ENCODE measurements around the gene EEF1AKMT1.
"Not testable (repeated sequence)": the region's sequence is repeated elsewhere in the genome, so short reads cannot be mapped to it uniquely, and the experiment has no call there.

EEF1AKMT1 gene

GRCh38 chr13:20754009-20754408 is 19.8 kb downstream of the EEF1AKMT1 start:
- no peaks in the 10 kb centered on the region for H3K36me3 ChIP-seq
- no peaks in the 10 kb centered on the region for H3K27me3 ChIP-seq
- H3K4me3 ChIP-seq (ENCODE audit: low read depth, low read length) = no peak overlapping the region
- no peak for TF ChIP-seq CTCF (IDR thresholded peaks at IDR 0.05; ENCODE audit: low read depth, low read length)
- no peaks in the 10 kb centered on the region; the same call in 1 of the 2 replicates for H3K9me3 ChIP-seq
- DNase-seq = no peak
- no peaks in the 10 kb centered on the region for H3K4me1 ChIP-seq

GRCh38 chr13:20749377-20749776 is 24.4 kb downstream of the EEF1AKMT1 start:
- no peak for TF ChIP-seq CTCF (IDR thresholded peaks at IDR 0.05; ENCODE audit: low read depth, low read length)
- no peaks in the 10 kb centered on the region for H3K36me3 ChIP-seq
- H3K4me1 ChIP-seq = no peaks in the 10 kb centered on the region
- no peak overlapping the region for H3K4me3 ChIP-seq (ENCODE audit: low read depth, low read length)
- no peaks in the 10 kb centered on the region for H3K9me3 ChIP-seq
- no peak for DNase-seq
- no peaks in the 10 kb centered on the region for H3K27me3 ChIP-seq

GRCh38 chr13:20743830-20744404 is 29.8 kb downstream of the EEF1AKMT1 start:
- not testable (repeated sequence) for H3K36me3 ChIP-seq; H3K27me3 ChIP-seq; H3K4me1 ChIP-seq; H3K4me3 ChIP-seq (ENCODE audit: low read depth, low read length); H3K9me3 ChIP-seq; DNase-seq

- no peaks in the 10 kb centered on the region for H3K27me3 ChIP-seq
- no peaks in the 10 kb centered on the region for H3K4me1 ChIP-seq
- H3K4me3 ChIP-seq (ENCODE audit: low read depth, low read length) = no peak overlapping the region
- DNase-seq = no peak
- no peak for TF ChIP-seq CTCF (IDR thresholded peaks at IDR 0.05; ENCODE audit: low read depth, low read length)
- no peaks in the 10 kb centered on the region for H3K36me3 ChIP-seq
- H3K9me3 ChIP-seq = no peaks in the 10 kb centered on the region
Observed at GRCh38 chr13:20740021-20740420, 33.7 kb downstream of the EEF1AKMT1 start.

GRCh38 chr13:20738616-20739015 is 35.1 kb downstream of the EEF1AKMT1 start:
- TF ChIP-seq CTCF (IDR thresholded peaks at IDR 0.05; ENCODE audit: low read depth, low read length) = no peak
- Histone ChIP-seq H3K4me1 (no peaks in the 10 kb centered on the region), H3K4me3 (ENCODE audit: low read depth, low read length) (no peak overlapping the region), H3K36me3 (no peaks in the 10 kb centered on the region), H3K9me3 (no peaks in the 10 kb centered on the region), H3K27me3 (no peaks in the 10 kb centered on the region)
- DNase-seq = no peak

GRCh38 chr13:20729633-20730585 is 43.9 kb downstream of the EEF1AKMT1 start:
- no peak for TF ChIP-seq CTCF (IDR thresholded peaks at IDR 0.05; ENCODE audit: low read depth, low read length)
- no peaks in the 10 kb centered on the region; the same call in 1 of the 2 replicates for H3K36me3 ChIP-seq
- H3K27me3 ChIP-seq = no peaks in the 10 kb centered on the region
- no peak overlapping the region for H3K4me3 ChIP-seq (ENCODE audit: low read depth, low read length)
- H3K9me3 ChIP-seq = no peaks in the 10 kb centered on the region
- no peak for DNase-seq
- H3K4me1 ChIP-seq = no peaks in the 10 kb centered on the region

Measured in BE2C (cell line).